Hepatocyte (in vitro differentiated cells): Measurements from ENCODE around the gene CEP164.

Experiments used
- EZH2 ChIP-seq: fragments of 200-600 bp; sonication (generic); IDR thresholded peaks from 2 replicates; pipeline ENCODE4 v1.6.1; 2016; ENCODE audit warnings: antibody characterized with exemption, mild to moderate bottlenecking, borderline replicate concordance
- EZH2phosphoT487 ChIP-seq: fragments of 200-600 bp; sonication (generic); IDR thresholded peaks from one replicate; pipeline ENCODE4 v1.6.1; 2018; ENCODE audit warnings: antibody characterized with exemption, mild to moderate bottlenecking, low read depth, moderate library complexity; ENCODE audit not compliant: unreplicated experiment, severe bottlenecking
- TF ChIP-seq, protein P1 (sequence below): fragments of 200-600 bp; sonication (generic); IDR thresholded peaks from 2 replicates; pipeline ENCODE4 v1.5.1; 2016; ENCODE audit warnings: antibody characterized with exemption, mild to moderate bottlenecking; ENCODE audit not compliant: poor library complexity

DNA sequence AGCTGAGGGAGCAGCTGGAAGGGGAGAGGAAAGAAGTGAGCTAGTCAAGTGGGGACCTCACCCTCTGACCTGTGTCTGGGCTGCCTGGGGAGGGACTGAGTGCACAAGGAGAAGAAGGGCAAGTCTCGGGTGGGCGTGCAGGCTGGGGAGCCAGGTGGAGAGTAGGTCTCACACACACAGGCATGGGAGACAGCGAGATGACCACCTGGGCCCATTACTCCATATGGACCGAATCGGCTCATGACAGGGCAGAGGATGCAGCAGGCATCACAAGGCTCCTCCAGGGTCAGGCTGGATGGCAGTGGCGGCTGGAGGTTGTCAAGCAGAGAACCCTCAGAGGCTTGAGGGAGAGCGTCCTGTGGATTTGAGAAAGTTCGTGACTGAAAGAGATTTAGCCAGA is 63.5 kb downstream of the CEP164 start:
- TF ChIP-seq, protein P1, sequence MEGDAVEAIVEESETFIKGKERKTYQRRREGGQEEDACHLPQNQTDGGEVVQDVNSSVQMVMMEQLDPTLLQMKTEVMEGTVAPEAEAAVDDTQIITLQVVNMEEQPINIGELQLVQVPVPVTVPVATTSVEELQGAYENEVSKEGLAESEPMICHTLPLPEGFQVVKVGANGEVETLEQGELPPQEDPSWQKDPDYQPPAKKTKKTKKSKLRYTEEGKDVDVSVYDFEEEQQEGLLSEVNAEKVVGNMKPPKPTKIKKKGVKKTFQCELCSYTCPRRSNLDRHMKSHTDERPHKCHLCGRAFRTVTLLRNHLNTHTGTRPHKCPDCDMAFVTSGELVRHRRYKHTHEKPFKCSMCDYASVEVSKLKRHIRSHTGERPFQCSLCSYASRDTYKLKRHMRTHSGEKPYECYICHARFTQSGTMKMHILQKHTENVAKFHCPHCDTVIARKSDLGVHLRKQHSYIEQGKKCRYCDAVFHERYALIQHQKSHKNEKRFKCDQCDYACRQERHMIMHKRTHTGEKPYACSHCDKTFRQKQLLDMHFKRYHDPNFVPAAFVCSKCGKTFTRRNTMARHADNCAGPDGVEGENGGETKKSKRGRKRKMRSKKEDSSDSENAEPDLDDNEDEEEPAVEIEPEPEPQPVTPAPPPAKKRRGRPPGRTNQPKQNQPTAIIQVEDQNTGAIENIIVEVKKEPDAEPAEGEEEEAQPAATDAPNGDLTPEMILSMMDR = no peak
- no peak for TF ChIP-seq EZH2phosphoT487
- TF ChIP-seq EZH2 = no peak
